Gastroesophageal sphincter (tissue), 4 donors: ENCODE data around the gene GSTA3. TPM values are rescaled to one million over a fixed set of nuclear protein-coding genes. Genes with fewer than 3 reads are reported as not detected.
"Not testable (repeated sequence)": the region's sequence is repeated elsewhere in the genome, so short reads cannot be mapped to it uniquely, and the experiment has no call there.

Experiments used
- ATAC-seq: fragments of 150-250 bp; one replicate; pipeline ENCODE4 v1.9.1; 2016; ENCODE audit warnings: mild to moderate bottlenecking, moderate library complexity
- H3K27ac ChIP-seq, 4 donors: fragments of 200-600 bp; sonication (generic) in 3 of 4; 1 replicate in 3 of 4; 2 replicates in 1 of 4; pipeline ENCODE4 v1.5.1; 2016 to 2019
- H3K27me3 ChIP-seq: fragments of 200-600 bp; sonication (generic); one replicate; pipeline ENCODE4 v1.5.1; 2019
- H3K36me3 ChIP-seq, 2 donors: fragments of 200-600 bp; sonication (generic); one replicate each; pipeline ENCODE4 v1.5.1; 2019; ENCODE audit warnings: control low read depth in 1 of 2
- H3K4me1 ChIP-seq, 3 donors: fragments of 200-600 bp; sonication (generic); 1 replicate in 2 of 3; 2 replicates in 1 of 3; pipeline ENCODE4 v1.5.1; 2016 to 2019; ENCODE audit warnings: control low read depth in 2 of 3
- H3K4me3 ChIP-seq, 2 donors: fragments of 200-600 bp; sonication (generic); one replicate each; pipeline ENCODE4 v1.5.1; 2019; ENCODE audit warnings: mild to moderate bottlenecking in 1 of 2, moderate library complexity in 1 of 2
- H3K9me3 ChIP-seq, 3 donors: fragments of 200-600 bp; sonication (generic); one replicate each; pipeline ENCODE4 v1.5.1; 2017 to 2019; ENCODE audit warnings: control low read depth in 2 of 3
- CTCF ChIP-seq, 4 experiments: fragments of 200-600 bp in 2 of 4; fragments of 450-650 bp in 2 of 4; sonication (generic) in 1 of 4; IDR thresholded peaks; one replicate each; pipeline ENCODE4 v1.5.1; 2017 to 2019; ENCODE audit warnings: antibody characterized with exemption in 4 of 4, mild to moderate bottlenecking in 2 of 4, moderate library complexity in 2 of 4
- EP300 ChIP-seq: sonication (generic); formaldehyde crosslinking; IDR thresholded peaks from one replicate; pipeline ENCODE4 v1.6.1; 2017; ENCODE audit warnings: antibody characterized with exemption, mild to moderate bottlenecking
- POLR2A ChIP-seq, 2 donors: fragments of 450-650 bp; IDR thresholded peaks; one replicate each; pipeline ENCODE4 v1.6.1; 2017; ENCODE audit warnings: antibody characterized with exemption in 2 of 2, mild to moderate bottlenecking in 2 of 2, moderate library complexity in 1 of 2
- POLR2AphosphoS5 ChIP-seq: sonication (generic); formaldehyde crosslinking; IDR thresholded peaks from one replicate; pipeline ENCODE4 v1.6.1; 2017; ENCODE audit warnings: antibody characterized with exemption
- WGBS, 2 donors: methylation state at CpG; one replicate each; pipeline ENCODE4 v1.1.5; 2018; ENCODE audit warnings: low coverage in 1 of 2; 5-methylcytosine and 5-hydroxymethylcytosine counted together
- total RNA-seq, 4 donors: library from RNA; depleted of rRNA; stranded (reverse); fragments of >200 nt; gene quantifications; one replicate each; pipeline ENCODE4 v1.1.0, GENCODE V29; 2016

The GSTA3 gene
- total RNA-seq, 4 donors from 2014 or later, result not detected

GRCh38 chr6:52929321-52930164 is 20.0 kb upstream of the GSTA3 start:
- no peak overlapping the region for H3K4me3 ChIP-seq
- no peak for TF ChIP-seq EP300
- no peak for TF ChIP-seq CTCF (IDR thresholded peaks at IDR 0.05)
- no peak for TF ChIP-seq POLR2A (IDR thresholded peaks at IDR 0.05)
- TF ChIP-seq POLR2AphosphoS5, result no peak
- H3K4me1 ChIP-seq, result peaks cover 0 to 13% (median 0%) of the 10 kb centered on the region in 3 donors
- H3K27me3 ChIP-seq, result no peaks in the 10 kb centered on the region
- H3K27ac ChIP-seq, result no peak overlapping the region
- 82 to 84% methylated on average over 6 of the region's 6 CpGs for WGBS, 2 donors
- ATAC-seq, result no peak
- no peaks in the 10 kb centered on the region for H3K9me3 ChIP-seq
- H3K36me3 ChIP-seq, result no peaks in the 10 kb centered on the region

DNA sequence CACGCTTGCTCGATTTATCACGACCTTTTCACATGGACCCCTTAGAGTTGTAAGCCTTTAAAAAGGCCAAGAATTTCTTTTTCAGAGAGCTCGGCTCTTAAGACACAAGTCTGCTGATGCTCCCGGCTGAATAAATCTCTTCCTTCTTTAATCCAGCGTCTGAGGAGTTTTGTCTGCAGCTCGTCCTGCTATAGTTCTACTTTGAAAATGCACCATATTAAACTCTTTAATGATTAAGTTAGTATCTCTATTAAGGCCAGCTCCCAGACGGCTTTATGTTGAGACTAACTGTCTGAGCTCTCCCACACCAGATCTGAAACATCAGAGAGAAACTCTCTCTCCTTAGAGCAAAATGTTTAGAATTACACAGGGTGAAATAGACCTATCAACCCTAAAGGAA is 18.0 kb upstream of the GSTA3 start:
- Histone ChIP-seq H3K4me3 (no peak overlapping the region), H3K27me3 (no peaks in the 10 kb centered on the region), H3K36me3 (no peaks in the 10 kb centered on the region), H3K27ac (no peak overlapping the region), H3K9me3 (no peaks in the 10 kb centered on the region), H3K4me1 (peaks cover 0 to 13% (median 0%) of the 10 kb centered on the region in 3 donors)
- ATAC-seq, result no peak
- no peak for TF ChIP-seq POLR2AphosphoS5
- TF ChIP-seq CTCF (IDR thresholded peaks at IDR 0.05), result no peak
- TF ChIP-seq EP300, result no peak
- TF ChIP-seq POLR2A (IDR thresholded peaks at IDR 0.05), result no peak
- 38 to 40% methylated on average over 6 to 8 of the region's 8 CpGs for WGBS, 2 donors

GRCh38 chr6:52925919-52926792 is 16.7 kb upstream of the GSTA3 start:
- ATAC-seq, result no peak
- Histone ChIP-seq H3K27ac (no peak overlapping the region), H3K9me3 (no peaks in the 10 kb centered on the region), H3K27me3 (no peaks in the 10 kb centered on the region), H3K4me3 (no peak overlapping the region), H3K4me1 (peaks cover 0 to 13% (median 0%) of the 10 kb centered on the region in 3 donors), H3K36me3 (no peaks in the 10 kb centered on the region)
- TF ChIP-seq POLR2A (IDR thresholded peaks at IDR 0.05) (no peak), EP300 (no peak), POLR2AphosphoS5 (no peak), CTCF (IDR thresholded peaks at IDR 0.05) (no peak)
- 63 to 82% methylated on average over 5 to 8 of the region's 9 CpGs for WGBS, 2 donors

- Histone ChIP-seq H3K27ac (no peak overlapping the region), H3K4me3 (no peak overlapping the region), H3K36me3 (no peaks in the 10 kb centered on the region), H3K9me3 (no peaks in the 10 kb centered on the region), H3K4me1 (peaks cover 0 to 13% (median 0%) of the 10 kb centered on the region in 3 donors), H3K27me3 (no peaks in the 10 kb centered on the region)
- WGBS, 2 donors, result 71% methylated on average over 2 of the region's 2 CpGs; no CpG with 5 or more reads in 1 of the 2 donors
- TF ChIP-seq EP300 (no peak), POLR2A (IDR thresholded peaks at IDR 0.05) (no peak), CTCF (IDR thresholded peaks at IDR 0.05) (no peak), POLR2AphosphoS5 (no peak)
- no peak for ATAC-seq
Measured at GRCh38 chr6:52925042-52925441, 15.5 kb upstream of the GSTA3 start.

DNA sequence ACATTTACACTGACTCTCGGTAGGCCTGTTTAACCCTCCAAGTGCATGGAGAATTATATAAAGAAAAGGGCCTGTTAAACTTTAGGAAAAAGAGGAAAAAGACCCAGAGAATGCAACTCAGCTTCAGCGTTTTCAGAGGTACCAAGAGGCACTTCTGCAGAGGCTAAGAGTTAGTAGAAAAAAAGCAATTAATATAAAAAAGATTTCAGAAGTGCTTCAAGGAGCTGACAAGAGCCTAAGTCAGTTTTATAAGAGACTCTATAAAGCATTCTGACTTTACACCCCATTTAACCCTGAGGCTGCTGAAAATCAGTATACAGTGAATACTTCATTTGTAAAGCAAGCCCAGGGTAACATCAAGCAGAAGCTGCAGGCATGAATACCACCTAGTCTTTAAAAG is 14.2 kb upstream of the GSTA3 start:
- H3K36me3 ChIP-seq, H3K9me3 ChIP-seq, H3K27ac ChIP-seq, H3K27me3 ChIP-seq, ATAC-seq, H3K4me3 ChIP-seq: not testable (repeated sequence)
- H3K4me1 ChIP-seq, result peaks cover 0 to 21% (median 0%) of the 10 kb centered on the region in 3 donors
- WGBS, 2 donors, result 31 to 52% methylated on average over 2 of the region's 2 CpGs
